ENCODE measurements around the gene CMTM5. TPM values are rescaled to one million over a fixed set of nuclear protein-coding genes. Genes with fewer than 3 reads are reported as not detected.

The CMTM5 gene
- total RNA-seq, 4 donors from 2014 or later, result 0.64 to 1.1 TPM; not detected in 2

GRCh38 chr14:23402296-23403138 lies 25.7 kb downstream of the CMTM5 start:
- peaks cover 4% of the 10 kb centered on the region for H3K27me3 ChIP-seq
- H3K4me1 ChIP-seq, result no peaks in the 10 kb centered on the region
- no peak for DNase-seq
- in situ Hi-C loops (cut with MboI; ENCODE audit: low pct_ligation_motif_present in 1 of 4, low pct_unique_long_range_greater_than_20kb in 1 of 4, low sequenced_read_pairs in 3 of 4), result no loop called here
- H3K36me3 ChIP-seq, result no peaks in the 10 kb centered on the region
- intact Hi-C loops (cut with DNase I; ENCODE audit: low total_unique reads), result no loop called here
- H3K9me3 ChIP-seq, result no peaks in the 10 kb centered on the region
- 49 to 59% methylated on average over 4 to 24 of the region's 25 CpGs for WGBS, 2 donors (ENCODE audit: low coverage in 1 of 2)
- no peak overlapping the region for H3K27ac ChIP-seq
- TF ChIP-seq POLR2A (IDR thresholded peaks at IDR 0.05), result no peak
- no peak for TF ChIP-seq POLR2AphosphoS5 (IDR thresholded peaks at IDR 0.05)
- TF ChIP-seq EP300 (IDR thresholded peaks at IDR 0.05; ENCODE audit: low read depth), result no peak
- TF ChIP-seq CTCF (IDR thresholded peaks at IDR 0.05), result no peak
- no peak overlapping the region for H3K4me3 ChIP-seq

- TF ChIP-seq POLR2A (IDR thresholded peaks at IDR 0.05) (no peak), CTCF (IDR thresholded peaks at IDR 0.05) (no peak), EP300 (IDR thresholded peaks at IDR 0.05; ENCODE audit: low read depth) (no peak), POLR2AphosphoS5 (IDR thresholded peaks at IDR 0.05) (no peak)
- intact Hi-C loops (cut with DNase I; ENCODE audit: low total_unique reads) (no loop called here), in situ Hi-C loops (cut with MboI; ENCODE audit: low pct_ligation_motif_present in 1 of 4, low pct_unique_long_range_greater_than_20kb in 1 of 4, low sequenced_read_pairs in 3 of 4) (no loop called here)
- Histone ChIP-seq H3K27me3 (peaks cover 4% of the 10 kb centered on the region), H3K9me3 (no peaks in the 10 kb centered on the region), H3K4me3 (no peak overlapping the region), H3K36me3 (no peaks in the 10 kb centered on the region), H3K27ac (no peak overlapping the region), H3K4me1 (no peaks in the 10 kb centered on the region)
- DNase-seq, result no peak
- WGBS, 2 donors (ENCODE audit: low coverage in 1 of 2), result 40 to 42% methylated on average over 4 to 7 of the region's 7 CpGs
These were observed 26.2 kb downstream of the CMTM5 start for GRCh38 chr14:23403139-23403438.

GRCh38 chr14:23403908-23404307 lies 27.1 kb downstream of the CMTM5 start:
- Histone ChIP-seq H3K36me3 (no peaks in the 10 kb centered on the region), H3K4me1 (no peaks in the 10 kb centered on the region), H3K9me3 (no peaks in the 10 kb centered on the region), H3K27me3 (peaks cover 4% of the 10 kb centered on the region), H3K27ac (no peak overlapping the region), H3K4me3 (no peak overlapping the region)
- in situ Hi-C loops (cut with MboI; ENCODE audit: low pct_ligation_motif_present in 1 of 4, low pct_unique_long_range_greater_than_20kb in 1 of 4, low sequenced_read_pairs in 3 of 4) (no loop called here), intact Hi-C loops (cut with DNase I; ENCODE audit: low total_unique reads) (no loop called here)
- no peak for TF ChIP-seq POLR2A (IDR thresholded peaks at IDR 0.05)
- no peak for TF ChIP-seq CTCF (IDR thresholded peaks at IDR 0.05)
- no peak for TF ChIP-seq POLR2AphosphoS5 (IDR thresholded peaks at IDR 0.05)
- no peak for TF ChIP-seq EP300 (IDR thresholded peaks at IDR 0.05; ENCODE audit: low read depth)
- WGBS, 2 donors (ENCODE audit: low coverage in 1 of 2), result 65% methylated on average over 4 of the region's 4 CpGs; no CpG with 5 or more reads in 1 of the 2 donors
- no peak for DNase-seq

- 85% methylated on average over 14 of the region's 14 CpGs; no CpG with 5 or more reads in 1 of the 2 donors for WGBS, 2 donors (ENCODE audit: low coverage in 1 of 2)
- in situ Hi-C loops (cut with MboI; ENCODE audit: low pct_ligation_motif_present in 1 of 4, low pct_unique_long_range_greater_than_20kb in 1 of 4, low sequenced_read_pairs in 3 of 4), result no loop called here
These were observed 27.6 kb downstream of the CMTM5 start for GRCh38 chr14:23404331-23404900.

More at GRCh38 chr14:23404331-23404900, 27.6 kb downstream of the CMTM5 start:
- no peaks in the 10 kb centered on the region for H3K36me3 ChIP-seq
- no peak for DNase-seq
- no peaks in the 10 kb centered on the region for H3K9me3 ChIP-seq
- H3K27ac ChIP-seq, result no peak overlapping the region
- no peak overlapping the region for H3K4me3 ChIP-seq
- peaks cover 4% of the 10 kb centered on the region for H3K27me3 ChIP-seq
- intact Hi-C loops (cut with DNase I; ENCODE audit: low total_unique reads), result no loop called here
- no peaks in the 10 kb centered on the region for H3K4me1 ChIP-seq
- TF ChIP-seq CTCF (IDR thresholded peaks at IDR 0.05) (no peak), EP300 (IDR thresholded peaks at IDR 0.05; ENCODE audit: low read depth) (no peak), POLR2A (IDR thresholded peaks at IDR 0.05) (no peak), POLR2AphosphoS5 (IDR thresholded peaks at IDR 0.05) (no peak)

Measured in transverse colon (tissue), 4 donors.